WERI-Rb-1 (cell line): ENCODE data around the gene UBL7.

Experiments used
- DNase-seq: peaks from one replicate; pipeline ENCODE4 v3.0.0-alpha.2; 2020
- H3K27ac ChIP-seq: fragments of 250-450 bp; sonication (Bioruptor Pico); 2 replicates; pipeline ENCODE4 v1.5.1; 2020; ENCODE audit warnings: mild to moderate bottlenecking, moderate library complexity
- H3K27me3 ChIP-seq: fragments of 250-450 bp; sonication (Bioruptor Pico); 2 replicates; pipeline ENCODE4 v1.5.1; 2021; ENCODE audit warnings: mild to moderate bottlenecking, low read depth, moderate library complexity; ENCODE audit not compliant: insufficient read depth, severe bottlenecking
- H3K36me3 ChIP-seq: fragments of 250-450 bp; sonication (Bioruptor Pico); 2 replicates; pipeline ENCODE4 v1.5.1; 2020; ENCODE audit warnings: mild to moderate bottlenecking, moderate library complexity
- H3K4me3 ChIP-seq: 2 replicates; pipeline ENCODE4 v1.5.1; 2011; ENCODE audit warnings: low read depth, mild to moderate bottlenecking, control low read depth, low read length
- H3K9me3 ChIP-seq: fragments of 250-450 bp; sonication (Bioruptor Pico); 2 replicates; pipeline ENCODE4 v1.5.1; 2021; ENCODE audit warnings: mild to moderate bottlenecking, moderate library complexity; ENCODE audit not compliant: severe bottlenecking
- TF ChIP-seq, protein P1 (sequence below): IDR thresholded peaks from 2 replicates; pipeline ENCODE4 v1.5.1; 2011; ENCODE audit warnings: low read depth, mild to moderate bottlenecking, control low read depth, inconsistent platforms, low read length

The UBL7 gene

DNA sequence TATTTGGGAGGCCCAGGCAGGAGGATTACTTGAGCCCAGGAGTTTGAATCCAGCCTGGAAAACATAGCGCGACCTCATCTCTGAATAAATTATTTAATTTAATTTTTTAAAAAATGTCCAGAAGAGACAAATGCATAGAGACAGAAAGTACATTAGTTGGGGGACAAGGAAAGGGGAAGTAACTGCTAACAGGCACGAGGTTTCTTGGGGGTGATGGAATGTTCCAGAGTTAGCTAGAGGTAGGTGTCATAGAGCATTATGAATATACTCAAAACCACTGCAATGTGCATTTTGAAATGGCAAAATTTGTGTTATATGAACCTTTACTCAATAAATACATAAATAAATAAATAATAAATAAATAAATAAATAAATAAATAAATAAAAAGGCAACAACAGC, 61.9 kb downstream of the UBL7 start:
- TF ChIP-seq, protein P1, sequence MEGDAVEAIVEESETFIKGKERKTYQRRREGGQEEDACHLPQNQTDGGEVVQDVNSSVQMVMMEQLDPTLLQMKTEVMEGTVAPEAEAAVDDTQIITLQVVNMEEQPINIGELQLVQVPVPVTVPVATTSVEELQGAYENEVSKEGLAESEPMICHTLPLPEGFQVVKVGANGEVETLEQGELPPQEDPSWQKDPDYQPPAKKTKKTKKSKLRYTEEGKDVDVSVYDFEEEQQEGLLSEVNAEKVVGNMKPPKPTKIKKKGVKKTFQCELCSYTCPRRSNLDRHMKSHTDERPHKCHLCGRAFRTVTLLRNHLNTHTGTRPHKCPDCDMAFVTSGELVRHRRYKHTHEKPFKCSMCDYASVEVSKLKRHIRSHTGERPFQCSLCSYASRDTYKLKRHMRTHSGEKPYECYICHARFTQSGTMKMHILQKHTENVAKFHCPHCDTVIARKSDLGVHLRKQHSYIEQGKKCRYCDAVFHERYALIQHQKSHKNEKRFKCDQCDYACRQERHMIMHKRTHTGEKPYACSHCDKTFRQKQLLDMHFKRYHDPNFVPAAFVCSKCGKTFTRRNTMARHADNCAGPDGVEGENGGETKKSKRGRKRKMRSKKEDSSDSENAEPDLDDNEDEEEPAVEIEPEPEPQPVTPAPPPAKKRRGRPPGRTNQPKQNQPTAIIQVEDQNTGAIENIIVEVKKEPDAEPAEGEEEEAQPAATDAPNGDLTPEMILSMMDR = no peak

DNA sequence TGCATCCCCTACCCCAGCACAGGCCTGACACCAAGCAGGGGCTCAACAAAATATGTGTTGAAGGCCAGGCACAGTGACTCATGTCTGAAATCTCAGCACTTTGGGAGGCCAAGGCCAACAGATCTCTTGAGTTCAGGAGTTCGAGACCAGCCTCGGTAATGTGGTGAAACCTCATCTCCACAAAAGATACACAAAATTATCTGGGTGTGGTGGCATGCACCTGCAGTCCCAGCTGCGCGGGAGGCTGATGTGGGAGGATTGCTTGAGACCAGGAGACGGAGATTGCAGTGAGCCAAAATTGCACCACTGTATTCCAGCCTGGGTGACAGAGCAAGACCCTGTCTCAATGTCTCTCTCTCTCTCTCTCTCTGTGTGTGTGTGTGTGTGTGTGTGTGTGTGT, 62.8 kb downstream of the UBL7 start:
- Histone ChIP-seq H3K36me3 (no peaks in the 10 kb centered on the region), H3K27ac (no peak overlapping the region), H3K4me3 (no peak overlapping the region), H3K9me3 (no peaks in the 10 kb centered on the region), H3K27me3 (no peaks in the 10 kb centered on the region)
- TF ChIP-seq, protein P1 = no peak
- DNase-seq = no peak

More for the DNA sequence above, 61.9 kb downstream of the UBL7 start:
- H3K36me3 ChIP-seq = no peaks in the 10 kb centered on the region
- H3K4me3 ChIP-seq = no peak overlapping the region
- no peak for DNase-seq
- H3K27me3 ChIP-seq = no peaks in the 10 kb centered on the region
- no peaks in the 10 kb centered on the region for H3K9me3 ChIP-seq
- H3K27ac ChIP-seq = no peak overlapping the region

DNA sequence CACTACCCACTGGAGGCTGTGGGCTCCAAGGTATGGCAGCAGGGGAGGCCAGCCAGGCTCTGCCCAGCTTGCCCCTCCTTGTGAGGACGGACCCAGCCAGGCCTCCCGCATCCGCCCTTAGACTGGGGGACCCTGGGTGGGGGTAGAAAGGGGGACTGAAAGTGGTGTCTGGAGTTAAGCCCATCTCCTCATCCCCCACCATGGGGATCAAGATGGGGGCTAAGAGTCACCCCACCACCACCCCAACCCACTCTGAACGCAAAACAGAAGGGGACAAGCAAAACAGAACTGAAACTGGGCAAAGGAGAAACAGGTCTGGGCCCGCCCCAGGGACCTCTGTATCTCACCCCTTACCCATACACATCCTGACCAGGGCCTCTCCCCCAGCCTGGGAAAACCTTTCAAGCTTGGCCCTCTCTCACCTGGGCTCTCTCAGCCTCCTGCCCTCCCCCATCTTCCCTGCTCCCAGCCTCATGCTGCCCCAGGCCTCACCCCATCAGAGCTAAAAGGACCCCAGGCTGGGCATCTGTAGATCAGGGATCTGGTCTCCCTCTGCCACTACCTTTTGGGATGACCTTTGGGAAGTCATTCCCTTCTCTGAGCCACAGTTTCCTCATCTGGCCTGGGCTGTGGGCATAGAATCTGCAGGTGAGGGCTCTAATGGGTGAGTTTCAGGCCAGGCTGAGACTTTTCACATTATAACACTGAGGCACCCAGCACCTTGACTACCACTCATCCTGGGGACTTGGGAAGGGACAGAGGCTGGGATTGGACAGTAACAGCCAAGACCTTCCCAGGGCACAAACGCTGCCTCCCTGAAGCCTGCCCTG, 63.5 kb downstream of the UBL7 start:
- DNase-seq = no peak
- Histone ChIP-seq H3K4me3 (no peak overlapping the region), H3K27ac (no peak overlapping the region), H3K27me3 (no peaks in the 10 kb centered on the region), H3K36me3 (no peaks in the 10 kb centered on the region), H3K9me3 (no peaks in the 10 kb centered on the region)
- TF ChIP-seq, protein P1 = no peak

DNA sequence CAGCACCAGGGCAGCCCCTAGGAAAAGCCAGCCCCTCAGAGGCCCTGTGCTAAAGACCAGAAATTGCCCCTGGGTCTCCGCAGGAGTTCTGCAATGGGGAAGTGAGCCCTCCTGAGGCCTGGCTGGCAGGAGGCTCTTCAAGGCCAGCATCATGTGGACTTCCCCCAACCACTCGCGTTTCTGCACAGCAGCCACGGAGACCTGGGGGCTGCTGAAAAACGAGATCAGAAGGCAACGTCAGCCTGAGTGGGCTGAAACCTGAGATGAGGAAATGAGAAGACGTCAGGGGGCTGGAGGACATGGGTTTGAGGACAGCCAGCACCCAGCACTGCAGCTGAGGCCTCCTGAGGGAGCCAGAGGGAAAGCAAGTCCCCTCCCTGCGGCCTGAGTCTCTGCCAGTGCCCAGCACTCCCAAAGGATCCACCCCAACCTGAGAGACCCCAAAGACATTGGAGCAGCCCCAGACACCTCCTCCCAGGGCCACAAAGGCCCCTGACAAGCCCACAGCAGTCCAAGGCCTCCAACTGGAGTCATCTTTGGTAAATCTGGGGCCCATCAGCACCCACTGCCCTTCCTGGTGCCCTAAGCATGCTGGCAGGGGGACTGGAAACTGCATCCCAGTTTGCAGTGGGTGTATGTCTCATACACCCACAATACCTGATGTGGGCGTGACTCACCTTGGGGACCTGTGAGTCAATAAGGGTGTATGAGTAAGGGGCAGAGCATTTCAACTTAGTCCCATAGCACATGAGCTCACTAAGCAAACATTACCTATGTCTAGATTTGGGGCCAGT, 64.3 kb downstream of the UBL7 start:
- no peak overlapping the region for H3K27ac ChIP-seq
- TF ChIP-seq, protein P1 = no peak
- no peaks in the 10 kb centered on the region for H3K36me3 ChIP-seq
- no peaks in the 10 kb centered on the region for H3K9me3 ChIP-seq
- no peak overlapping the region for H3K4me3 ChIP-seq
- no peak for DNase-seq
- no peaks in the 10 kb centered on the region for H3K27me3 ChIP-seq

DNA sequence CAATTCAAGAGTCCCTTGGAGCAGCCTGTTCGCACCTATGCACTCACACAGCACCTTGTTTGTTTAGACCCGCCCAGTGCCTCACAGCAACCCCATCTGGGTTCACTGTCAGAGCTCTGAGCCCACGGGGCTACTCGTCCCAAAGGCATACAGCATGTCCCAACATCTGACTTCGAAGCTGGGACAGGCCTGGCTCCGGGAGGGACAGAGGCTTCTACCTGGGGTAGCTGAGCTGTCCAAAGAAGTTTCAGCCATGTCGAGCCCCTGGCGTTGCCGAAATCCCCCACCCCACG, 64.9 kb downstream of the UBL7 start:
- Histone ChIP-seq H3K27me3 (no peaks in the 10 kb centered on the region), H3K36me3 (no peaks in the 10 kb centered on the region), H3K4me3 (no peak overlapping the region), H3K9me3 (no peaks in the 10 kb centered on the region), H3K27ac (no peak overlapping the region)
- TF ChIP-seq, protein P1 = no peak
- DNase-seq = no peak
